ENCODE measurements around the gene RPS6KA4.

- no peak for TF ChIP-seq POLR2A (IDR thresholded peaks at IDR 0.05; ENCODE audit: low read length)
- TF ChIP-seq GATA1 (IDR thresholded peaks at IDR 0.05; ENCODE audit: low read depth, low read length): no peak
Observed at GRCh38 chr11:64344787-64345186, 14.2 kb upstream of the RPS6KA4 start.

Data from erythroblast (primary cell).